ENCODE results near the gene CKM.

The CKM gene

DNA sequence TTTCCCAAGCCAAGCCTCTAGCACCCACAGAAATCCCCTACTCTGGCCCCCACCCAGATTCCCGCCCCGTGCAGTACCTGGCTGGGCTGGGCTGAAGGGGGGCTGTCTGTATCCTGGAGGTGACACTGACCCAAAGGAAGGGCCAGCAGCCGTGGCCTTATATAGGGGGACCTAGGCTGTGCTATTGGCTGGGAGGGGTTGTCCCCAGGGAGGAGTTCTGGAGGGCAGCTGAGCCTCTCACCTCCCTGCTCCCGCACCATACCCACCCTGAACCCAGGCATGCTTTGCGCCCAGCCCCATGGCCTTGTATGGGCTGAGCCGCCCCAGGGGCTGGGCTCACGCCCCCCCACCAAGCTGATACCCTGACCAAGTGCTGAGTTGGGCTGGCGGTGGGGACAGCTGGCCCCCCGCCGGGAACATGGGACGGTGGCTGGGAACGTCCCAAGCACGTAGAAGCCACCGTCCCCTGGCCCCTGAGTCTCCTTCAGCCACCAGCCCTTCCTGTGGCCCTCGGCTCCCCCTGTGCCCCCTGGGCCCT is at the start of gene CKM:
Gene CKM, minus strand, starts transcription at position 132 of the 538 bp plus-strand sequence. CDS start 3,162 bp downstream, outside the sequence.
- no peak for DNase-seq

DNA sequence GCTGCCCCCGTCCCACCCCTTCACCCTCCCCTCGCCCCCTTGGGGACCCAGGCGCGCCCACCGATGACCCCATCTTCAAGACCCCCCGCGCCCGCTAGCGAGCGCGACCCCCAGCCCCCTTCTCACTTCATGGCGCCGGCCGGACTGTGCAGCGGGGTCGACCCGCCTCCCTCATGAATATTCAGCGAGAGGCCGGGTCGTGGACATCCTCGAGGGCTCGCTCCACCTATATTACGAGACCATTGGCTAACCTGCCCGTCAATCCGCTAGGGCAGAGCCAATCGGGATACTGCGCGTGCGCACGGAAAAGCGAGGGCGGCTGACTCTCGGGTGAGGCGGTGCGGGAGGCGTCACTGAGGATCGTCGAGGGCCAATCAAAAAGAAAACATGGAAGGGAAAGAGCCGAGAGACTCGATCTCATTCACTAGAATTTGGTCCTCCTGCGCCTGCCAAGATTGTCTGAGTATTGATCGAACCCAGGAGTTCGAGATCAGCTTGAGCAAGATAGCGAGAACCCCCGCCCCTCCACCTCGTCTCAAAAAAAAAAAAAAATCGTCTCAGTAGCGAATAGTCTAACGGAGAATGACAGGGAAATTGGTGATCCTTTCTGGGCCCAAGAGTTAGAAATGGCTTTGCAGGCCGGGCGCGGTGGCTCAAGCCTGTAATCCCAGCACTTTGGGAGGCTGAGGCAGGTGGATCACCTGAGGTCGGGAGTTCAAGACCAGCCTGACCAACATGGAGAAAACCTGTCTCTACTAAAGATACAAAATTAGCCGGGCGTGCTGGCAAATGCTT is 47.9 kb upstream of the CKM start, which contains the start of gene ERCC2:
Gene ERCC2, minus strand, starts transcription at position 164 of the 795 bp plus-strand sequence. Its CDS starts 33 bp downstream, at position 131.
- peak; percentile 98 to 100 for DNase-seq

DNA sequence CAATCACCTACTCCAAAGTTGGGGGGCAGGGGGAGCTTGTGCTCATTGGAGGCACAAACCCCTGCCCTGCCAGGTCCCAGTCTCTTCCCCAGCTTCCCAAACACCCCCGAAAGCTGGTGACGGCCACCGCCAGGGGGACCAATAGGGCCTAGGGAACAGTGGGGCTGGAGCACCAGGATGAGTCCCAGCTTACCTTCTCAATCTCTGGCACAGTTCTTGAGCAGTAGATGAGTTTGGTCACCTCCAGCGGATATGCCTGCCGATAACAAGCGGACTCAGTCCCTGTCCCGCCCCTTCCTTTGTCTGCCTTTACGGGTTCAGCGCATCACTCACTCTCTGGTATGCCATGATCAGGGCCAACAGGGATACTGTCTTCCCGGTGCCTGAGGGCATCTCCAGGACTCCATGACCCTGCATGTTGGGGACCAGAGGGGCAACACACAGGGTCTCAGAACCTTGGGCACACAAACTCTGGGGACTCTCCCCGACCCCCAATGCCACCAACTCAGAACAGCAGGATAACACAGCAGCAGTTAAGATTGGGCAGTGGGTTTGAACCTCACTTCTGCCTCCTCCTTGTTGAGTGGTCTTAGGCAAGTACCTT is 46.2 kb upstream of the CKM start:
- no peak for DNase-seq

DNA sequence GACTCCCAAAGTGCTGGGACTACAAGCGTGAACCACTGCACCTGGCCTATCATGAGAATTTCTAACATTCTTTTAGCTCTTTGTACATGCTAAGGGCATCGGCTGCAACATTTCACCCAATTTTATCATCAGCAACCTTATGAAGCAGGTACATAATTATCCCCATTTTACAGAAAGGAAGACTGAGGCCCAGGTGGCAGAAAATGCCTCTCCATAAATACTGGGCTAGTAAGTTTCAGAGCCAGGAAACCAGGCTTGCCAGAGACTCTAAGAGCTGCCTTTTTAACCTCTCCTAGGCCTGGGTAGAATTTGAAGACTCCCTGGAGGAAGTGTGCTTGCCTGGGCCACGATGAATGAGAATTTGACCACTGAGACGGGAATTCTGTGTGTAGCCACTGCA is 45.5 kb upstream of the CKM start:
- DNase-seq: no peak

DNA sequence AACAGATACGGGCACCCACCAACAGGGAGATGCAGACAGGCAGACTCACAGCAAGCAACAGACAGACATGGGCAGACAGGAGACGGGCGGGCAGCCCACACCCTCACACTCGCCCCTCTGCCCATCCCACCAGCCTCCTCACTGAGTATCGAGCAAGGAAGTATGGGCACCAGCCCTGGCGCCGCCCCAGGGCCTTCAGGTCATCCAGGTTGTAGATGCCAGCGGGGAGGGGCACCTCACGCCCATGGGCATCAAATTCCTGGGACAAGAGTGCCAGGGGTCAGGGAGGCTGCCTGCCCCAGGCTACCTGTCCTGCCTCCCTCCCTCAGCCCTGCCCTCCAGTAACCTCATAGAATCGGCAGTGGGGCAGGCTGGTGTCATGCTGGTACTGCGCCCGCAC is 42.0 kb upstream of the CKM start:
- DNase-seq: no peak

DNA sequence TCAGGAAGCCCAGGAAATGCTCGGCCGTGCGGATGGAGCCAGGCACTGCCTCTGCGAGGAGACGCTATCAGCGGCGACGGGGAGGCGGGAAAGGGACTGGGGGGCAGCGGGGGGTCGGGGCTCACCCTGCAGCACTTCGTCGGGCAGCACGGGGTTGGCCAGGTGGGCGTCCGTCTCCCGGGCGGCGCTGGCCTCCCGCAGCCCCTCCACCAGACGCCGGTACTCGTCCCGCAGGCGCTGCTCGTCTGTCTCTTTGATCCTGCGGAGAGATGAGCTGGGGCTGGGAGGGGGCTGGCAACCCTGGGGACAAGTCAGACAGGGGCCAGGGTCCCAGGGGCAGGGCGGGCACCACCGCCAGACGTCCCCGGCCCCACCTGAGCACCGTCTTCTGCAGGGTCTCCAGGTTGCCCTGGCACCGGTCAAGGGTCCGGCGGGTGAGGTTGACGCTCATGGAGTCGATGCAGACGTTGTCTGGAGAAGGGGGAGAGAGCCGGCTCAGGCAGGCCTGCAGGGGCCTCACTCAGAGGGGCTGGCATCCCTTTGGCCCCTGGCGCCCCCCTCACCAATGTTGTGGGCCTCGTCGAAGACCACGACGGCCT is 41.3 kb upstream of the CKM start:
- DNase-seq: no peak

DNA sequence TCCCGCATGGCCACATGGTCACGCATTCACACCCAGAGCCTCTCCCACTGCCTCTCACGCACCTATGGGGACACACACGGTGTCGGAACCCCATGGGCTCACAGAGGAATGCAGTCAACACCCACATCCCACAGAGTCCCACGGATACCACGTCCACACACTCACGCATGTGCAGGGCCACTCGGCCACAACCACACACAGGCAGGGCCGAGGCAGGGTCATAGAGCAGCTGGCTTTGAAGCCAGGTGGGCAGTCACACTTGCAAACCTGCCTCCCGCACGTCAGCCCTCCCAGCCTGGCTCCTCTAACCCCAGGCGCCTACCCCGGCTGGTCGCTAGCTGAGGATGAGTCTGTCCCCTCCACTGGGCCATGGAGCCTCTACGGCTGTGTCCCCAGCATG is 39.6 kb upstream of the CKM start:
- DNase-seq: no peak

DNA sequence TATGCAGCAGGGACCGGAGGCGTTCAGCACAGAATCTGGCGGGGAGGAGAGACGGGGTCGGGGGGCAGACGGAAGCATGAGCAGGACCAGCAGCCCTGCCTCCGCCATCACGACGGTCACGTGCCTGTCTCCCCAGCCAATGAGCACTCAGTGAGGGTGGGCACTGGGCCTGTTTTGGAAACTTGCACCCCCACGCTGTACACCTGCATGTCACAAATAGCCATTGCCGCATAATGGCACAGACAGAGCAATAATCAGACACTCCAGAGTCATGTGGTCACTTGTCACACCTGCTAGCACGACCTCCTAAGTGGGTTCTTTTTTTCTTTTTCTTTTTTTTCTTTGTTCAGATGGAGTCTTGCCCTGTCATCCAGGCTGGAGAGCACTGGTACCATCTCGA is 38.9 kb upstream of the CKM start:
- DNase-seq: no peak

DNA sequence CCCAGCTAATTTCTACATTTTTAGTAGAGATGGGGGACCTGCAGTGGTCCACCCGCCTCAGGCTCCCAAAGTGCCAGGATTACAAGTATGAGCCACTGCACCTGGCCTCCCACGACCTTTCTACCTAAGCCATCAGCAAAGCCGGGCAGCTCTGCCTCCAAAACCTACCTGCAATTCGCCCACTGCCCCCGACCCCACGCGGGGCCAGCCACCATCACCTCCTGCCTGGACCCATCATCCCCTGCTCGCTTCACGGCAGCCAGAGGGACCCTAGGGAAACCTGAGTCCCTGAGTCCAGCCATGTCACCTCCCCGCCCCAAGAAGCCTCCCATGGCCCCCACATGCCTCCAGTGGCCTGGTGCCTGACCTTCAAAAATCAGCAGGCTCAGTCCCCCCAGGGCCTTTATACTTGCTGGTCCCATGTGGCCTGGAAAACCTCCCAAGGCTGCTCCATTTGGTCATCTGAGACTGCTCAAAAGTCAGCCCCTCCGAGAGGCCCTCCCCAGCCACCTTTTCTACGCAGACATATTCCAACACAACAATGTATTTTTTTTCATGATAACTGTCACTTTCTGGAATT is 35.6 kb upstream of the CKM start:
- no peak for DNase-seq

DNA sequence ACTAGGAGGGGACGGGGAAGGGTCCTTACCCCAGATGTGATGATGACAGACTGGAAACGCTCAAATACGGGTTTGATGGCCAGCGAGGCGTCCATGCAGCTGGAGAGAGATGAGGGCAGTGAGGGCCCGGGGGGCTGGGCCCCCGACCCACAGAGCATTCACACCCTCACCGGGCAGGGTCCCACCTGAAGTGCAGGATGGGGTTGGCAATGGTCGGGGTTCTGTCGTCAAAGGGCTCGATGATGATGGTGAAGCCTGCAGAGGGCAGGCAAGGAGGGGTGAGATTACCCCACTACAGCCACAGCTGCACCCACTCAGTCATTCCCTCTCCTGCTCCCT is 34.7 kb upstream of the CKM start:
- DNase-seq: no peak

DNA sequence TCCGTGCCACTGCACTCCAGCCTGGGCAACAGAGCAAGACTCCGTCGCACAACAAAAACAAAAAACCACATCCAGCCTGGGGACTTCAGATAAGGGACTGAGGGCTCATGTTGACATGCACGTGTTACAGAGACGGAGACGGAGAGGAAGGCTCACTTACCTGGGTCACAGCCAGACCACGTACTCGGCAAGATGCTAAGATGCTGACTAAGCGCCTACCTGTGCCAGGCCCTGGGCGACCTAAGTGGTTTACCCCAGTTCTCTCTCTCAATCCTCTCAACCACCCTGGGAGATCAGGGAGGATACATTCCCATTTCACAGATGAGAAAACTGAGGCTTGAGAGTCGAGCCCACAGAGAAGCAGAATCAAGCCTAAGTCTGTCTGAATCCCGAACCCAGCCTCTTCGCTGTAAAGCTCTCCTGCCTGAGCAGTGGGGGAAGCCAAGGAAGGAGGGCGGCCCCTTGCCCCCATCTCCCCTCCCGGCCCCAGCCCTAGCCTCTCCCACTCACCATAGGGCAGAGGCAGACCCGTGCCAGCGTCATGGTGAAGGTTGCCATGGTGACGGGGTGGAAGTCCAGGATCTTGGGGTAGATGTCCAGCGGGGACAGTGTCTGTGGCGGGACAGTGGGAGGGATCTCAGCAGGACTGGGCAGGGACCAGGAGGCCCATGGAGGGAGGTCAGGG is 34.2 kb upstream of the CKM start:
- DNase-seq: no peak

DNA sequence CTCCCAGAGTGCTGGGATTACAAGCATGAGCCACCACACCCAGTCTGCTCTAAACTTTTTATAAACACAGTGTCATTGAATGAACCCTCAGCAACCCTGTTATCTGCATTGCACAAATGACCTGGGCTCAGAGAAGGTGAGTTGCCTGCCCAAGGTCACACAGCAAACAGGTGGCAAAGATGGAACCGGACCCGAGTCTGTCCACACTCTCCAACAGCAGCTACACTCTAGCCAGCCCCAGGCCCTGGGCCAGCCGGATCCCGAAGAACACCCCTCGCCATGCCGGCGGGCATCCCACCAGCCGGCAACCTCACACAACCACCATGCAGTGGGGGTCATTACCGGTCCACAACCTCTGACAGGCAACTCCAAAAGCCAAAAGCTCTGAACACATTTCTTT is 33.2 kb upstream of the CKM start:
- DNase-seq: no peak

DNA sequence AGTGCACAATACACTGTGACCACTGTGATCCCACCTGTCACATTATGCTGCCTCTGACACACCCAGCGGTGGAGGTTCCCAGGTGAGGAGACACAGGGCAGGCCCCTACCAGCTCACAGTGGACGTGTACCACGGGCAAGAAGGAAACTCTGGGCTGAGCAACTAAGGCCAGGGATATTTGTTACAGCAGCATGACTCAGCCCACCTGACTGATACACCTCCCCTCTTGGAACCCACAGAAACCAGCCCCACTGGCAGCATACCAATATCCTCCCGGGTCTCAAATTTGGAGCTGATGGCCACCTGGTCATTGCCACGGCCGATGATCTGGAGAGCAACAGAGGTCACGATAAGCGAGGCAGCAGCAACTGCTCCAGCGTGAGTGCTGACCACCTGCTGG is 32.7 kb upstream of the CKM start:
- no peak for DNase-seq

DNA sequence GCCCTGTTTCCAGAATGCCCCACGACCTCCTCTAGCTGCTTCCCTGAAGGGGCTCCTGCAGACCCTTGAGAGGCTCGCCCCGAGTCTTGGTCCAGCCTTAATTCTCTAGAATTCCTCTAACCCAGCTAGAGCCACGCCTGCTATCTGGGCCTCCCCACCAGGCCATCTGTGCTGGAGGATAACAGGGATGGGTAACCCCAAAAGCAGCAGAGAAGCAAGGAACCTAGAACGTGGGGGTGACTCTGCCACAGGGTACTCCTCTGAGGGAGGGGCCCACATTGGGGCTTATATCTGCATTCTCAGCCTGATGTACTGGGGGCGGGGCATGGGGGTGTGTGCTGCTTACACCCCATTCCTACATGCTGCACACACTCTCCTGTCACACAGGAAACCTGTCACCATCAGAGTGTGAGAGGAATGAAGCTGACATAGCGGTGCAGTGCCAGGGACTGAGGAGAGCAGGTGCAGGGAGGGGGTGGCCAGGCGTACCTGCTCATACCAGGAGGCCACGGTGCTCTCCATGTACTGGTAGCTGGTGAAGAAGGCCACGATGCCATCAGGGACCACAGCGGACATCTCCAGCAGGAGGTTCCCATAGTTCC is 31.7 kb upstream of the CKM start:
- no peak for DNase-seq

DNA sequence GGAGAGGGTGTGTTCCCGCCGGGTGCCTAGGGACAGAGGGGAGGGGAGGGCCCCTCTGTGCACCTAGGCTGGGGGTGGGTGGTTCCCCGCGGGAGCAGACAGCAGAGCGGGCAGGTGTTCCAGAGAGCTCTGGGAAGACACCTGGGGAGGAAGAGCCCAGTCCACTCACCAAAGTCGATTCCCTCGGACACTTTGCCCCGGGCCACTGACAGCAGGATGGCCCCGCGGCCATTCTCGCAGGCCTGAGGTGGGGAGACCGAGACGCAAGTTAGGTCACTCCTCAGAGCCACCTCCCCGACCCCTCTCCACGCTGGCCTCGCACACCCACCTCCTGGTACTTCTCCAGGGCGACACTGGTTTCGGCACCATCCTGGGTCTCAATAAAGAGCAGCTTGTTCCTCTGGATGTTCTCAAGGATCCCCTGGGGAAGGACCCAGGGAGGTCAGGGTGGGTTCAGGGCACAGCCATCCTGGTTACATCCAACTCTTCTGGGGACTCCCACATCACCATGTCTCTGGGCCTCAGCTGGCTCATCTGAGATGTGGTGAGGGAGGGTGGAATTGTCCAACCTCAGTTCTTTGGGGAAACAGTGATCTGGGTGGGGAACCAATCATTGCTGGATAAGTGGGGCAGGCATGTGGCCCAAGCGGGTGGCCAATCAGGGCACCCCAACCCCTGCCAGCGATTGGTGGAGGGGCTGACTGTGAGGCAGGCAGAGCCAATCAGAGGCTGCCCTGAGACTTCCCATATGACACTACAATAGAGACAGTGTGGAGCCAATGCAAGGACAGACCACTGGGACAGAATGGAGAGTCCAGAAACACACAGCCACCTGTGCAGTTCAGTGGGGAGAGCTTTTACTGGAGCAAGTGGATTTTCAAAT is 30.5 kb upstream of the CKM start:
- DNase-seq: no peak

DNA sequence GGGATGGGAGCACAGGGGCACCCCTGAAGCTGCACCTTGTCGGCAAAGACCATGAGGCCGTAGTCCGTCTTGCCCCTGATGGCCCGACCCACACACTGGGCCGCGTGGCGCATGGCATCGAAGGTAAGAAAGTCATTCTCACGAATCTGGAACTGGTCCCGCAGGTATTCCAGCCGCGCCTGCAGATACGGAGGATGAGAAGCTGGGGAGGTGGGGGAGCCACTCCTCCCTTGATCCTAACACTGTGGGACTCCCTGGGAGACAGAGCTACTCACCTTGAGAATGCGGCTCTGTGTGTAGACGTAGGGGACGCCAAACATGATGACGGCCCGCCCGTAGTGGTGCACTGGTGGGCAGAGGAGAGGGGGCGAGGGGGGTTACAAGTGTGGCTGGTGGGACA is 29.8 kb upstream of the CKM start:
- DNase-seq: no peak

DNA sequence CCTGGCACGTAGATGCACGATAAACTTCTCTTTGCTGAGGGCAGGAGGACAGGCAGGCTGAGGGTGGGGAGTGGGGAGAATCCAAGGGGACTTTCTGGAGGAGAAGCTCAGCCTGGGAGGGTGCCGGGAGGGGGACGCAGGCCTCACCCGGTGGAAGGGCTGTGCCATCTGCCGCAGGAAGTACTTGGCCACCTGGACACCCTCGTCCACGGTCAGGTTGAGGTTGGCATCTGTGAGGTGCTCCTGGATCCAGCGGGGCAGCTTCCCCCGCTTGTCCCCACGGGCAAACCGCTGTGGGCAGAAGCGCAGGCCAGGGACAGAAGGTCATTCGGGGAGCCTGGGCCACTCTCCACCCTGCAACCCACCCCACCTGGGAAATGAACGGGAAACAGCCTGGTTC is 29.4 kb upstream of the CKM start:
- DNase-seq: no peak

DNA sequence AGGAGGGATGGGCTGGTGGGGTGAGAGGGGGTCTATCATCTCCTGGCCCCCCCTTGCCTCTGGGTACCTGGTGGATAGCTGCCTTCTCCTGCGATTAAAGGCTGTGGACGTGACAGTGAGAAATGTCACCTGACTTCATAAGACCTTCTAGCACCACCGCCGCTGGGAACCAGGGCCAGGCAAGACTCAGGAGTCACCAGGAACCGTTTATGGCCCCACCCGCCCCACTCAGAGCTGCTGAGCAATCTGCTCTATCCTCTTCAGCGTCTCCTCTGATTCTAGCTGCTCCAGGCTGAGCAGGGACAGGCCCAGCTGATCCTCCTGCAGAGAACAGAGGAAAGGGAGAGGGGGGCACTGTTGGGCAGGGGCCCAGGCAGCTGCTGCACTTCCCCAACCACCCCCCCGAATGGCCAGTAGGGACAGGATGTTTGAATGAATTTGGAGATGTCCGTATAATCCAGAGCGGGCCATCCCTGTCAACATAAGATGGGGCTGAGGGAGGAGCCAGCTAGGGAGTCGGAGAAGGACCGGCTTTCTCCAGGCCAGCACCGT is 28.8 kb upstream of the CKM start:
- no peak for DNase-seq

DNA sequence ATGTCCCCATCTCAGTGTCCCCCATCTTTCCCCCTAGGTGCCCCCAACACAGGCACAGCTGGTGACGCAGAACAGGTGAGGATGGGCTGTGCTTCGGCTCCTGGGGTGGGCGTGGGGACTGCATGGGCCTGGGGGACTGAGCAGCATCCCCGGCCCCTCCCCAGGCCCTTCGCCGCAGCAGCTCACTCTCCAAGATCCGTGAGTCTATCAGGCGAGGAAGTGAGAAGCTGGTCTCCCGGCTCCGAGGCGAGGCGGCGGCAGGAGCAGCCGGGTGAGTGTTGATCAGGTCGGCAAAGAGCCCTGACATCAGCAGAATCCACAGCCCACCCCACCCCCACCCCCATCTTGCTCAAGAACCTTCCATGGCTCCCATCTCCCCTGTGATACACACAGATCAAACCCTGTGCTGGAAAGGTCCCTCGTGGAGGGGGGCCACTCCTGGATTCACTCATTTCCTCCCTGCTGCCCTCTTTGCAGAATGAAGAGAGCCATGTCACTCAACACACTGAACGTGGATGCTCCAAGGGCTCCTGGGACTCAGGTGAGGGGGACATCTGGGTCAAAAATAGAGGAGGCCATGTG is 27.9 kb upstream of the CKM start:
- DNase-seq: no peak

DNA sequence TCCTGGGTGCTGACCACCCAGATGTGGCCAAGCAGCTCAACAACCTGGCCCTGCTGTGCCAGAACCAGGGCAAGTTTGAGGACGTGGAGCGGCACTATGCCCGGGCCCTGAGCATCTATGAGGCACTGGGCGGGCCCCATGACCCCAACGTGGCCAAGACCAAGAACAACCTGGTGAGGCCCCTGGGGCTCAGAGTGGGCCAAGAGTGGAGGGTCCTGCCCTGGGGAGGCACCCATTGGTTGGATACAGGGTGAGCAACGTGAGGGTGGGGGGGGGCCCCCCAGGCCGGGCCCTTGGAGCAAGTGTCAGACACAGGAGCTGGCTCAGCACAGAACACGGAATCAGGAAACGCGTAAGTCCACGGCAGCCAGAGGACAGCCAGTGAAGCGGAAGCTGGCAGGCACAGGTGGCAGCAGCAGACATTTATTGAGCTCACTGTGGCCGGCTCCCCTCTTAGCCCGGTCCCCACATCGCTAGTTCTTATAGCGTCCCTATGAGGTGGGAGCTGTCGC is 26.8 kb upstream of the CKM start:
- no peak for DNase-seq

DNA sequence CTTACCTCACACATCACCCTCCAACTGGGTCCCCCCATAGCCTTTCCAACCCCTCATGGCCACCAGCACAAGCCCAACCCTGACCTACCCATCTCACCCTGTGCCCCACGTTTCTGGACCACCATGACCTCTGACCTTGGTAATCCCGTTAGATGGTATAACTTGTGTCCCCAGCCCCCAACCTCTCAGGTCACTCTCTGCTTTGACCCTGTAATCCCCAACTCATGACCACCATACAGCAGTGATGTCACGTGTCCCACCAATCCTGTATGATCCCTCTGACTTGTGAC is 26.4 kb upstream of the CKM start:
- no peak for DNase-seq
